Thyroid gland (tissue), 4 donors: ENCODE data around the gene NOS1AP. TPM values are rescaled to one million over a fixed set of nuclear protein-coding genes. Genes with fewer than 3 reads are reported as not detected.

Experiments
- DNase-seq, 2 donors: peaks; one replicate each; pipeline ENCODE4 v3.0.0-alpha.2; 2019
- H3K27ac ChIP-seq, 3 donors: fragments of 200-600 bp; sonication (generic); 1 replicate in 2 of 3; 2 replicates in 1 of 3; pipeline ENCODE4 v1.5.1; 2016 to 2019; ENCODE audit warnings: mild to moderate bottlenecking in 1 of 3, moderate library complexity in 1 of 3
- H3K27me3 ChIP-seq: fragments of 200-600 bp; sonication (generic); one replicate; pipeline ENCODE4 v1.5.1; 2019
- H3K36me3 ChIP-seq, 2 donors: fragments of 200-600 bp; sonication (generic); one replicate each; pipeline ENCODE4 v1.5.1; 2016 to 2019
- H3K4me1 ChIP-seq, 2 donors: fragments of 200-600 bp; sonication (generic); one replicate each; pipeline ENCODE4 v1.5.1; 2017 to 2019
- H3K4me3 ChIP-seq, 3 donors: fragments of 200-600 bp; sonication (generic); replicated peaks in 1 of 3; 1 replicate in 2 of 3; 2 replicates in 1 of 3; pipeline ENCODE4 v1.5.1; 2016; ENCODE audit warnings: mild to moderate bottlenecking in 1 of 3
- H3K9me3 ChIP-seq: fragments of 200-600 bp; sonication (generic); one replicate; pipeline ENCODE4 v1.5.1; 2017
- CTCF ChIP-seq, 6 experiments: fragments of 200-600 bp in 3 of 6; fragments of 450-650 bp in 3 of 6; sonication (generic) in 3 of 6; IDR thresholded peaks; one replicate each; pipeline ENCODE4 v1.5.1; 2016 to 2019; ENCODE audit warnings: antibody characterized with exemption in 6 of 6, mild to moderate bottlenecking in 2 of 6, inconsistent platforms in 1 of 6, moderate library complexity in 1 of 6
- POLR2A ChIP-seq, 2 donors: fragments of 450-650 bp; IDR thresholded peaks; one replicate each; pipeline ENCODE4 v1.6.1; 2017; ENCODE audit warnings: antibody characterized with exemption in 2 of 2, mild to moderate bottlenecking in 2 of 2, moderate library complexity in 1 of 2
- WGBS, 2 donors: methylation state at CpG; one replicate each; pipeline ENCODE4 v1.1.5; 2017; 5-methylcytosine and 5-hydroxymethylcytosine counted together
- intact Hi-C: fragments of 100-400 bp; cut with DNase I; formaldehyde crosslinking; loops from one replicate; pipeline ENCODE4 v1.15.1; 2023
- total RNA-seq, 4 donors: library from RNA; depleted of rRNA; stranded (reverse); fragments of >200 nt; gene quantifications; one replicate each; pipeline ENCODE4 v1.2.3, GENCODE V29; 2016

Gene NOS1AP
- total RNA-seq, 4 donors from 2014 or later = 0.40 to 2.2 (median 0.54) TPM

GRCh38 chr1:162317621-162318020 lies 248.1 kb downstream of the NOS1AP start:
- Histone ChIP-seq H3K4me1 (no peaks in the 10 kb centered on the region), H3K9me3 (no peaks in the 10 kb centered on the region), H3K27me3 (no peaks in the 10 kb centered on the region), H3K27ac (no peak overlapping the region), H3K4me3 (no peak overlapping the region), H3K36me3 (no peaks in the 10 kb centered on the region)
- no peak for DNase-seq
- intact Hi-C loops = no loop called here
- TF ChIP-seq POLR2A (IDR thresholded peaks at IDR 0.05) (no peak), CTCF (IDR thresholded peaks at IDR 0.05) (no peak)
- WGBS, 2 donors = 79 to 84% methylated on average over 5 of the region's 5 CpGs

- Histone ChIP-seq H3K36me3 (no peaks in the 10 kb centered on the region), H3K4me3 (no peak overlapping the region), H3K27ac (no peak overlapping the region), H3K27me3 (no peaks in the 10 kb centered on the region), H3K9me3 (no peaks in the 10 kb centered on the region), H3K4me1 (no peaks in the 10 kb centered on the region)
- 63 to 65% methylated on average over 9 of the region's 9 CpGs for WGBS, 2 donors
- no peak for DNase-seq
- intact Hi-C loops = no loop called here
- TF ChIP-seq CTCF (IDR thresholded peaks at IDR 0.05) = no peak
- no peak for TF ChIP-seq POLR2A (IDR thresholded peaks at IDR 0.05)
Measured at GRCh38 chr1:162319493-162320175, 250.1 kb downstream of the NOS1AP start.

GRCh38 chr1:162321809-162322422 lies 252.4 kb downstream of the NOS1AP start:
- TF ChIP-seq POLR2A (IDR thresholded peaks at IDR 0.05) (no peak), CTCF (IDR thresholded peaks at IDR 0.05) (no peak)

GRCh38 chr1:162323023-162323422 lies 253.5 kb downstream of the NOS1AP start:
- no peaks in the 10 kb centered on the region for H3K4me1 ChIP-seq
- intact Hi-C loops = no loop called here
- H3K4me3 ChIP-seq = no peak overlapping the region
- no peaks in the 10 kb centered on the region for H3K27me3 ChIP-seq
- no peaks in the 10 kb centered on the region for H3K36me3 ChIP-seq
- TF ChIP-seq CTCF (IDR thresholded peaks at IDR 0.05) (no peak), POLR2A (IDR thresholded peaks at IDR 0.05) (no peak)
- no peaks in the 10 kb centered on the region for H3K9me3 ChIP-seq
- WGBS, 2 donors = 86 to 93% methylated on average over 5 of the region's 5 CpGs
- no peak for DNase-seq
- no peak overlapping the region for H3K27ac ChIP-seq

More at GRCh38 chr1:162321809-162322422, 252.4 kb downstream of the NOS1AP start:
- Histone ChIP-seq H3K27me3 (no peaks in the 10 kb centered on the region), H3K4me1 (no peaks in the 10 kb centered on the region), H3K27ac (no peak overlapping the region), H3K4me3 (no peak overlapping the region), H3K36me3 (no peaks in the 10 kb centered on the region), H3K9me3 (no peaks in the 10 kb centered on the region)
- WGBS, 2 donors = 83 to 96% methylated on average over 6 of the region's 6 CpGs
- no peak for DNase-seq
- intact Hi-C loops = no loop called here

- no peak overlapping the region for H3K27ac ChIP-seq
- intact Hi-C loops = no loop called here
- no peaks in the 10 kb centered on the region for H3K27me3 ChIP-seq
- H3K4me1 ChIP-seq = no peaks in the 10 kb centered on the region
- TF ChIP-seq POLR2A (IDR thresholded peaks at IDR 0.05) (no peak), CTCF (IDR thresholded peaks at IDR 0.05) (no peak)
- no peak overlapping the region for H3K4me3 ChIP-seq
- 87 to 90% methylated on average over 2 of the region's 2 CpGs for WGBS, 2 donors
- no peaks in the 10 kb centered on the region for H3K36me3 ChIP-seq
- H3K9me3 ChIP-seq = no peaks in the 10 kb centered on the region
- no peak for DNase-seq
Measured at GRCh38 chr1:162324396-162324795, 254.9 kb downstream of the NOS1AP start.
